Mucosa of rectum (tissue), 2 donors: ENCODE measurements around the gene ZNF324B.

Experiments used
- H3K27ac ChIP-seq, 2 donors: one replicate each; pipeline ENCODE4 v1.7.0; 2013; ENCODE audit warnings: inconsistent platforms in 2 of 2, low read depth in 2 of 2, low read length in 2 of 2
- H3K27me3 ChIP-seq, 2 donors: one replicate each; pipeline ENCODE4 v1.7.0; 2013; ENCODE audit warnings: low read length in 2 of 2; ENCODE audit not compliant: control insufficient read depth in 2 of 2, insufficient read depth in 2 of 2
- H3K36me3 ChIP-seq, 2 donors: one replicate each; pipeline ENCODE4 v1.7.0; 2013; ENCODE audit warnings: low read length in 2 of 2; ENCODE audit not compliant: control insufficient read depth in 2 of 2, insufficient read depth in 2 of 2
- H3K4me1 ChIP-seq, 2 donors: one replicate each; pipeline ENCODE4 v1.7.0; 2013; ENCODE audit warnings: low read length in 2 of 2, mild to moderate bottlenecking in 1 of 2; ENCODE audit not compliant: control insufficient read depth in 2 of 2, insufficient read depth in 2 of 2
- H3K4me3 ChIP-seq, 2 donors: one replicate each; pipeline ENCODE4 v1.7.0; 2013; ENCODE audit warnings: low read length in 2 of 2
- H3K9ac ChIP-seq, 2 donors: one replicate each; pipeline ENCODE4 v1.7.0; 2013; ENCODE audit warnings: low read length in 2 of 2, low read depth in 1 of 2, mild to moderate bottlenecking in 1 of 2
- H3K9me3 ChIP-seq, 2 donors: one replicate each; pipeline ENCODE4 v1.7.0; 2013; ENCODE audit warnings: low read length in 2 of 2; ENCODE audit not compliant: control insufficient read depth in 2 of 2
- donor health status: healthy.
- donor health status: Normal muscosa, but diverticular disease.

ZNF324B gene

DNA sequence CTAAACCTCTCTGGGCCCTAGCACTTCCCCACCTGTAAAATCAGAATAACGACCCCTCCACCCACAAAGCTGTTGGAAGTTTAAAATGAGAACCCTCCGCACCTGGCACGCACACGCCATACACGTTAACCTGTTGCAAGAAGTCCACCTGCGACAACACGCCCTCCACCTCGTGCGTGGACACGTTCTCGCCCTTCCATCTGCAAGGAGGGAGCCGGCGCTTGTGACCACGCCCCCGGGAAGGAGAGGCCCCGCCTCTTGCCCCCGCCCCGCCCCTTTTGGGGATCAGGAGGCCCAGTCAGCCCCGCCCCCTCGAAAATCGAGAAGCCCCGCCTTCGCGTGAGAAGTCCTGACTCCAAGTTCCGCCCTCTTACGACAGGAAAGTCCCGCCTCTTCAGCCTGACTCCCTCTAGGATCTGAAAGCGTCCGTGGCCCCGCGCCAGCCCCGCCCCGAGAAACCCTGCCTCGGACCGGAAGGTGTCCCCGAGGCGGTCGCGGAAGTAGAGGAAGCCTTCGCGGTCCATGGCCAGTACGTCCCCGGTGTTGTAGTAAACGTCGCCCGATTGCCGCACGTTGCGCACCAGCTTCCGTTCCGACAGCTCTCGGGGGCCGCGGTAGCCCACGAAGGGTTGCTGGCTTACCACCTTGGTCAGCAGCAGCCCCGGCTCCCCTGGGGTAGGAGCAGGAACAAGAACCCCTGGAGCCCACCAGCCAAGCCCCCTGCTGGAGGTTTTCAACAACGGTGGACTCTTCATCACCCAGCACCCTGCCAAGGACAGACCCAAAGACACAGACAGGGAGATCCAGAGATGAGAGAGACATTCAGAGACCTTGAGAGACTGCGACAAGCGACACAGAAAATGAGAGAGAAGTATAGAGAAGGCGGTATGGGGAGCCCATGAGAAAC lies 47.9 kb downstream of the ZNF324B start:
- Histone ChIP-seq H3K9me3 (peaks cover 0 to 1% of the 10 kb centered on the region in 2 donors), H3K27me3 (no peaks in the 10 kb centered on the region), H3K9ac (peak overlapping the region; percentile 68 to 70), H3K4me1 (peaks cover 7 to 12% of the 10 kb centered on the region in 2 donors), H3K27ac (peak overlapping the region; percentile 85 to 86), H3K4me3 (peak overlapping the region; percentile 79 to 83), H3K36me3 (no peaks in the 10 kb centered on the region)

DNA sequence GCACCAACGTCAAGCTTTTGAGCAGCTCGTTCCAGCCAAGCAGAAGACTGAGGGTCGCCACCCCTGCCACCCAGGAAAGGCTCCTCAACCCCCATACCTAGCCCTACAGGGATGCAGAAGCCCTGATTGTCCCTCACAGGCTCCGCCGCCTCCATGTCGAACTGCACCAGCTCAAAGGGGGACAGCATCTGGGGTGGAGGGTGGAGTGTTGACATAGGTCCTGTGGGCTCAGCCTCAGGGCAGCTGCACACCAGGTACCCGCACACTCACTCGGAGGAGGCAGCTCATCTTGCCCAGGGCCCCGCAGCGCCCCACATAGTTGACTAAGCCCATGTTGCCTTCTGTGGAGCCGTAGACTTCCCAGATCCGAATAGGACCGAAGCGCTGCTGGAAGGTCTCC lies 48.8 kb downstream of the ZNF324B start:
- H3K9ac ChIP-seq = no peak overlapping the region
- no peak overlapping the region for H3K27ac ChIP-seq
- H3K36me3 ChIP-seq = no peaks in the 10 kb centered on the region
- H3K4me1 ChIP-seq = peaks cover 7 to 12% of the 10 kb centered on the region in 2 donors
- no peaks in the 10 kb centered on the region for H3K27me3 ChIP-seq
- H3K4me3 ChIP-seq = peak overlapping the region; percentile 79 to 83
- peaks cover 0 to 1% of the 10 kb centered on the region in 2 donors for H3K9me3 ChIP-seq
